ENCODE measurements around the gene PRM3. TPM values are rescaled to one million over a fixed set of nuclear protein-coding genes. Genes with fewer than 3 reads are reported as not detected.

Gene PRM3
- total RNA-seq, 1 experiment from 2014 or later, result not detected

GRCh38 chr16:11322823-11323222 lies 49.4 kb upstream of the PRM3 start:
- Histone ChIP-seq H4K8ac (replicated peaks; ENCODE audit: insufficient read length, low read depth, low read length) (no peak overlapping the region), H2BK15ac (ENCODE audit: low read depth, low read length) (no peak overlapping the region), H3K27ac (ENCODE audit: insufficient read length, low read depth, low read length) (no peak overlapping the region), H2BK20ac (ENCODE audit: low read depth, low read length, poor library complexity, severe bottlenecking) (no peak overlapping the region), H3K9ac (ENCODE audit: extremely low read depth, insufficient read length, low read length) (no peak overlapping the region), H3K23ac (ENCODE audit: insufficient read length, low read depth, low read length) (no peak overlapping the region), H2BK12ac (ENCODE audit: insufficient read length, low read depth, low read length) (no peak overlapping the region), H3K4me1 (ENCODE audit: insufficient read depth, low read length) (peaks cover 5% of the 10 kb centered on the region; the same call in 1 of the 2 replicates), H3K27me3 (ENCODE audit: insufficient read depth, low read length) (no peaks in the 10 kb centered on the region), H4K5ac (ENCODE audit: insufficient read length, low read depth, low read length) (no peak overlapping the region), H3K18ac (ENCODE audit: insufficient read length, low read depth, low read length) (no peak overlapping the region), H3K14ac (ENCODE audit: insufficient read depth, low read length) (no peak overlapping the region), H3K23me2 (ENCODE audit: insufficient read length, low read depth, low read length, poor library complexity, severe bottlenecking) (peaks cover 1% of the 10 kb centered on the region), H3K79me1 (ENCODE audit: insufficient read depth, low read depth, low read length, poor library complexity, severe bottlenecking) (no peaks in the 10 kb centered on the region), H2BK120ac (ENCODE audit: low read depth, low read length, poor library complexity, severe bottlenecking) (no peak overlapping the region), H2BK5ac (ENCODE audit: insufficient read length, low read length) (no peak overlapping the region), H3K9me3 (ENCODE audit: control insufficient read depth, low read depth, low read length) (no peaks in the 10 kb centered on the region), H4K20me1 (ENCODE audit: control insufficient read depth, insufficient read depth, insufficient read length) (no peaks in the 10 kb centered on the region), H2AFZ (ENCODE audit: low read length) (no peak overlapping the region), H3K56ac (ENCODE audit: insufficient read length, low read depth, low read length) (no peak overlapping the region), H3K4me2 (ENCODE audit: insufficient read depth, insufficient read length, low read length) (no peak overlapping the region), H3T11ph (ENCODE audit: low read length) (no peak overlapping the region), H2AK5ac (ENCODE audit: insufficient read length, low read length) (no peak overlapping the region), H4K91ac (ENCODE audit: insufficient read length, low read depth, low read length) (no peak overlapping the region), H3K4ac (ENCODE audit: low read depth, low read length) (no peak overlapping the region), H3K79me2 (ENCODE audit: insufficient read depth, low read length) (no peaks in the 10 kb centered on the region; the same call in 1 of the 2 replicates)
- Mint-ChIP-seq H3K36me3 (ENCODE audit: insufficient read depth in 1 of 3, low read depth in 3 of 3) (peaks cover 4 to 9% (median 6%) of the 10 kb centered on the region in 3 experiments; a peak in 5 of 7 replicates), H3K4me1 (peaks cover 30 to 40% of the 10 kb centered on the region in 2 experiments), H3K4me3 (no peak overlapping the region), H3K9me3 (peaks cover 0 to 4% of the 10 kb centered on the region in 2 experiments; a peak in 2 of 5 replicates), H3K27me3 (ENCODE audit: low read depth) (no peaks in the 10 kb centered on the region; the same call in 1 of the 2 replicates), H3K27ac (peak overlapping the region in 2 of 3 experiments; percentile 48 to 68; a peak in 3 of 7 replicates)
- DNase-seq, result no peak
- no CpG with 5 or more reads among the region's 3 CpGs for WGBS (ENCODE audit: extremely low coverage, insufficient read length, low lambda C conversion rate)
- TF ChIP-seq CTCF (conservative IDR thresholded peaks at IDR 0.05), result no peak

Measured in H9 (cell line).